ENCODE measurements around the gene CDYL. TPM values are rescaled to one million over a fixed set of nuclear protein-coding genes. Genes with fewer than 3 reads are reported as not detected.
A peak's percentile ranks its signal among the peaks of the same experiment; 100 is the strongest.

CDYL gene
- total RNA-seq, 1 experiment from 2014 or later = 60.8 TPM

- no peaks in the 10 kb centered on the region for H3K9me3 ChIP-seq (ENCODE audit: insufficient read depth, low read depth)
- H3K4me2 ChIP-seq = peak overlapping the region; percentile 72
- H3K79me2 ChIP-seq (ENCODE audit: low read depth) = peaks cover 56% of the 10 kb centered on the region
- ChIA-PET POLR2A (ENCODE audit: unreplicated experiment) (interaction anchor here (0.6 kb wide), 1 partner anchor 614 kb away, joined by 4 read pairs; no protein-coding TSS in a partner anchor), CTCF (interaction anchor here (0.6 kb wide), 1 partner anchor 149 kb away, joined by 11 read pairs; no protein-coding TSS in a partner anchor)
- DNase-seq = no peak
- intact Hi-C loops (cut with micrococcal nuclease; ENCODE audit: unreplicated experiment) = loop anchor here (5.0 to 10.0 kb wide), 3 partner anchors 133 to 393 kb away; no protein-coding TSS in a partner anchor
- no peaks in the 10 kb centered on the region for H4K20me1 ChIP-seq (ENCODE audit: insufficient read depth)
- H3K9me2 ChIP-seq (ENCODE audit: insufficient read depth) = no peaks in the 10 kb centered on the region
- no TSS peak for BruUV-seq (replicated peaks)
- H3F3A ChIP-seq (ENCODE audit: insufficient read depth, low read depth) = no peaks in the 10 kb centered on the region
- H3K27me3 ChIP-seq (ENCODE audit: insufficient read depth, low read depth) = no peaks in the 10 kb centered on the region
- no peaks in the 10 kb centered on the region for H3K4me1 ChIP-seq (replicated peaks; ENCODE audit: insufficient read depth)
- H3K4me3 ChIP-seq = peak overlapping the region; percentile 59; the same call in 1 of the 2 replicates
- no peak overlapping the region for H2AFZ ChIP-seq
- no peak overlapping the region for H3K27ac ChIP-seq
- no peaks in the 10 kb centered on the region for H3K36me3 ChIP-seq (ENCODE audit: low read depth)
- no peak for TF ChIP-seq CTCF (conservative IDR thresholded peaks at IDR 0.05)
- no peak for TF ChIP-seq EZH2 (IDR thresholded peaks at IDR 0.05; ENCODE audit: low read depth)
Measured at GRCh38 chr6:4778086-4778485, 1.9 kb downstream of the CDYL start.

GRCh38 chr6:4780360-4780812 lies 4.2 kb downstream of the CDYL start:
- Histone ChIP-seq H3K4me1 (replicated peaks; ENCODE audit: insufficient read depth) (no peaks in the 10 kb centered on the region), H3K36me3 (ENCODE audit: low read depth) (no peaks in the 10 kb centered on the region), H3K27me3 (ENCODE audit: insufficient read depth, low read depth) (no peaks in the 10 kb centered on the region), H2AFZ (no peak overlapping the region), H3K4me3 (no peak overlapping the region), H3K9me3 (ENCODE audit: insufficient read depth, low read depth) (no peaks in the 10 kb centered on the region), H3K4me2 (no peak overlapping the region), H3K9me2 (ENCODE audit: insufficient read depth) (no peaks in the 10 kb centered on the region), H3F3A (ENCODE audit: insufficient read depth, low read depth) (no peaks in the 10 kb centered on the region), H3K27ac (no peak overlapping the region), H3K79me2 (ENCODE audit: low read depth) (peaks cover 79% of the 10 kb centered on the region), H4K20me1 (ENCODE audit: insufficient read depth) (no peaks in the 10 kb centered on the region)
- TF ChIP-seq EZH2 (IDR thresholded peaks at IDR 0.05; ENCODE audit: low read depth) (no peak), CTCF (conservative IDR thresholded peaks at IDR 0.05) (no peak)
- POLR2A ChIA-PET (ENCODE audit: unreplicated experiment) = interaction anchor here (0.5 kb wide), 2 partner anchors 20 to 226 kb away, joined by 5 read pairs; no protein-coding TSS in a partner anchor
- intact Hi-C loops (cut with micrococcal nuclease; ENCODE audit: unreplicated experiment) = no loop called here
- CTCF ChIA-PET = interaction anchor here (0.6 kb wide), 1 partner anchor 115 kb away, joined by 6 read pairs; no protein-coding TSS in a partner anchor
- DNase-seq = no peak
- BruUV-seq (replicated peaks) = no TSS peak

- ChIA-PET CTCF (no interaction called here), POLR2A (ENCODE audit: unreplicated experiment) (no interaction called here)
- no peaks in the 10 kb centered on the region for H3K9me3 ChIP-seq (ENCODE audit: insufficient read depth, low read depth)
- no peaks in the 10 kb centered on the region for H4K20me1 ChIP-seq (ENCODE audit: insufficient read depth)
- H3K27ac ChIP-seq = no peak overlapping the region
- H3K27me3 ChIP-seq (ENCODE audit: insufficient read depth, low read depth) = no peaks in the 10 kb centered on the region
- peaks cover 83% of the 10 kb centered on the region for H3K79me2 ChIP-seq (ENCODE audit: low read depth)
- intact Hi-C loops (cut with micrococcal nuclease; ENCODE audit: unreplicated experiment) = no loop called here
- TF ChIP-seq EZH2 (IDR thresholded peaks at IDR 0.05; ENCODE audit: low read depth) = no peak
- no peak for TF ChIP-seq CTCF (conservative IDR thresholded peaks at IDR 0.05)
- DNase-seq = no peak
- H2AFZ ChIP-seq = no peak overlapping the region
- H3K4me3 ChIP-seq = no peak overlapping the region
- no peaks in the 10 kb centered on the region for H3K9me2 ChIP-seq (ENCODE audit: insufficient read depth)
- BruUV-seq (replicated peaks) = no TSS peak
- H3K4me1 ChIP-seq (replicated peaks; ENCODE audit: insufficient read depth) = no peaks in the 10 kb centered on the region
- no peaks in the 10 kb centered on the region for H3F3A ChIP-seq (ENCODE audit: insufficient read depth, low read depth)
- H3K4me2 ChIP-seq = no peak overlapping the region
- H3K36me3 ChIP-seq (ENCODE audit: low read depth) = no peaks in the 10 kb centered on the region
Measured at GRCh38 chr6:4781426-4781825, 5.2 kb downstream of the CDYL start.

Measured in PC-9 (cell line).